Measurements from ENCODE around the gene ZMYND11.

DNA sequence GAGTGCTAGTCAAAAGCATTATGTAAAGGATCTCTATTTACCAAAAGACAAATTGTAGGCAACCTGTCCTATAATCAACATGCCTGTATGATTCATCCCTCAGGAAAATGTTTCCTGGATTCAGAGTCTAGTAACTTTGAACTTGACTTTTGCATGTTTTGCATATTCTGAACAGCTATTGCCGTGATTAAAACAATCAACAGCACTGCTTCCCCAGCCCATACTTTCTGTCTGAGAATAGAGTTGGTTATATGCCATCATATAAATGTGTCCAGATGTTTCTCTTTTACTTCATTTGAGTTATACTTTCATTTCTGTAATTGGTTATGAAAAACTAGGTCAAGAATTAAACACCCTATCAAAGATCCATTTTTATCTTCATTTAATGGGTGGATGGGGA lies 83.5 kb downstream of the ZMYND11 start:
- no peak for TF ChIP-seq POLR2A (IDR thresholded peaks at IDR 0.05; ENCODE audit: low read depth, low read length)
- TF ChIP-seq TAF1 (IDR thresholded peaks at IDR 0.05; ENCODE audit: borderline replicate concordance, low read depth, low read length), result no peak

Measured in GM12892 (cell line).